A549 treated with GW870086 at 1 μM for 4 hours (cell line): ENCODE results near the gene ASAP2. TPM values are rescaled to one million over a fixed set of nuclear protein-coding genes. Genes with fewer than 3 reads are reported as not detected.

ENCODE experiments used
- total RNA-seq: library from RNA; stranded (reverse); fragments of 200-300 nt; extraction: Qiagen RNA extraction; gene quantifications from 5 replicates; pipeline ENCODE4 v1.2.3, GENCODE V29; 2022; ENCODE audit warnings: low read depth

Gene ASAP2
- total RNA-seq = 37.1 to 59.1 TPM (median 52.2 TPM) in 5 replicates

DNA sequence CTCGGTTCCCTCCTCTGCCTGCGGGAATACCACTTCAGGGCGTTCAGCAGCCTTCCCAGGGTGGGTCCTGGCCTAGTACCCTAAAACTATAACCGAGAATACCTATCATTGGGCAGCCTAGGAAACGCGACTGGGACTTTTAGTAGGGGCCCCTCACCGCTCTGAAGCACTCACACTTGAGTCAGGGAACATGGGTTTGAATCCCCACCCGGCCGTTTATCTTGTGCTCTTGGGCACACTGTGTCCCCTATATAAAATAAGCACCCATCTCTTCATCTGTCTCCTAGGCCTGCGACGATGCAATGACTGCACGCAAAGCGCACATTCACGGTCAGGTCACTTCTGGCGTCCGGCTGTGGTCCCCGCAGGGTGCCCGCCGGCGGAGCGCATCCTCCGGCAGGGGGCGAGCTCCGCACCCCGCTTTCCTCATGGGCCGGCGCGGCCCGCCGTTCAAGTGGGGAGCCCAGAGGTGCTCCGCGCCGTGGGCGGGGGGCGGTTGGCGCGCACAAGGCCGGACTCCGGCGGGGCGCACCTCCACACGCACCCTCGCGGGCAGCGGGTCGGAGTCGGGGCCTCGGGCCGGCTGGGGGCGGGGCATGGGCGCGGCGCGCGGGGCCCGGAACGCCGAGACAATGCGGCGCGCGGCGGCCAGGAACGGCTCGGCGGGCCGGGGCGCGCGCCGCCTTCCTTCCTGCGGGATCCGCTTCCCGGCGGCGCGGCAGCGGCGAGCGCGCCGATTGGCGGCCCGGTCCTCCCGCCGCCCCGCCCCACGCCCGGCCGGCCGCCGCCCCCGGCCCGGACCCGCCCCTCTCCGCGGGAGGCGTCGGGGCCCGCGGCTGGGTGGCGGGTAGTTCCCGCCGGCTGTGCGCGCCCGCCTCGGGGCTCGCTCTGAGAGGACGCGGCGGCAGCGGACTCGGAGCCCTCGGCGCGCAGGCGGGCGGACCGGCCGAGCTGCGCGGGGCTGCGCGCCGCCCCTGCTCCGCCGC, at the start of gene ASAP2:
Gene ASAP2, plus strand, starts transcription at position 850 of the 986 bp plus-strand sequence. CDS start 293 bp downstream, outside the sequence.

DNA sequence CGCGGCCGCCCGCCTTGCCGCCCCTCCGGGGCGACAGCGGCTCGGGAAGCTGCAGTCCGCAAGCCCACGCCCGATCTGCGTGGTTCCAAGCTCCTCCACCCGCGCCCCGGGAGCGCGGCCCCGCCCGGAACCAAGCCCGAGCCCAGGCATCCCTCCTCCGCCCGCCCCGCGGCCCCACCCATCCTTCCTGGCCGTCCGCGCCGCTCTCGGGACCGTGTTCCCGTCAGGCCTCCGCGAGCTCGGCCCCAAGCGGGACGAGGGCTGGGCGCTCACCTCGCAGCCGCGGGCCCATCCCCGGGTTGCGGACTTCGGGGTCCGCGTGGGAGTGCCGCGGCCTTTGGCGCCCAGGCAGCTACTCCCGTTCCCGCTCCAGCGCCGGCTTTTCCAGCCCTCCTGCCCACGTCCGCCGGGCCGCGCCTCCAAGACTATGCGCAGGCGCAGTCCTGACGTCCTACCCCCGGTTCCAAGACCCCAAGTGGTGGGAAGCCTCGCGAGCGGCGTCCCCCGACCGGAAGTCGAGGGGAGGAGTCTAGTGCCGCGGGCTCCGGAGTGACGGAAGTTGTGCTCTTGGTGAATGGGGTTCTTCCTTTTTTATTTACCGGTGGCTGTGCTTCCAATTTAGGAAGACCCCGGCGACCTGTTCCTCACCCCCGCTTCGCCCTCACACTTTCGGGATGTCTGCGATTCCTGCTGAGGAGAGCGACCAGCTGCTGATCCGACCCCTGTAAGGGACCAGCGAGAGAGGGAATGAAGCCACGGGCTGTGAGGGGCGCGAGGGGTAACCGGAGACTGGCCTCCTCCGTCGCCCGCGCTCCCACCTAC, 216.7 kb downstream of the ASAP2 start, which contains the start of the genes CPSF3 and ITGB1BP1:
Gene CPSF3, plus strand, starts transcription at position 555 of the 822 bp plus-strand sequence. Its CDS starts 120 bp downstream, at position 675.
Gene ITGB1BP1, minus strand, starts transcription at position 429 of the 822 bp plus-strand sequence. CDS start 4,831 bp downstream, outside the sequence.

Other genes starting within 250 kb of the ASAP2 start
- gene MBOAT2, start 203.1 kb upstream of the ASAP2 start, total RNA-seq = 32.4 to 45.3 TPM (median 42.2 TPM) in 5 replicates
- gene ITGB1BP1, start 216.7 kb downstream of the ASAP2 start, total RNA-seq = 161 to 189 TPM (median 185 TPM) in 5 replicates
- 47.7 to 54.0 TPM (median 52.8 TPM) in 5 replicates for gene CPSF3, start 216.8 kb downstream of the ASAP2 start, total RNA-seq